ENCODE measurements around the gene PIAS2.
"Not testable (repeated sequence)": the region's sequence is repeated elsewhere in the genome, so short reads cannot be mapped to it uniquely, and the experiment has no call there.

The PIAS2 gene

GRCh38 chr18:46865245-46865644 is 52.1 kb downstream of the PIAS2 start:
- H3K9me3 ChIP-seq (ENCODE audit: insufficient read depth, low read depth, low read length), result peaks cover 22% of the 10 kb centered on the region
- 95% methylated on average over 8 of the region's 8 CpGs for WGBS
- H3K9ac ChIP-seq (ENCODE audit: low read depth, low read length); H3K4me3 ChIP-seq (ENCODE audit: low read length); H3K27me3 ChIP-seq (ENCODE audit: insufficient read depth, low read length); H3K27ac ChIP-seq (ENCODE audit: low read depth, low read length): not testable (repeated sequence)
- H3K4me1 ChIP-seq (ENCODE audit: insufficient read depth, low read length), result peaks cover 16% of the 10 kb centered on the region
- peaks cover 22% of the 10 kb centered on the region for H3K36me3 ChIP-seq (ENCODE audit: insufficient read depth, low read length)

GRCh38 chr18:46859855-46860254 is 57.5 kb downstream of the PIAS2 start:
- Histone ChIP-seq H3K9me3 (ENCODE audit: insufficient read depth, low read depth, low read length) (no peaks in the 10 kb centered on the region), H3K36me3 (ENCODE audit: insufficient read depth, low read length) (peaks cover 36% of the 10 kb centered on the region; the same call in 1 of the 2 replicates), H3K9ac (ENCODE audit: low read depth, low read length) (no peak overlapping the region), H3K4me1 (ENCODE audit: insufficient read depth, low read length) (no peaks in the 10 kb centered on the region), H3K4me3 (ENCODE audit: low read length) (no peak overlapping the region), H3K27me3 (ENCODE audit: insufficient read depth, low read length) (no peaks in the 10 kb centered on the region), H3K27ac (ENCODE audit: low read depth, low read length) (no peak overlapping the region)
- 100% methylated on average over 2 of the region's 2 CpGs for WGBS

GRCh38 chr18:46858290-46858689 is 59.0 kb downstream of the PIAS2 start:
- Histone ChIP-seq H3K36me3 (ENCODE audit: insufficient read depth, low read length) (peaks cover 42% of the 10 kb centered on the region; the same call in 1 of the 2 replicates), H3K9ac (ENCODE audit: low read depth, low read length) (no peak overlapping the region), H3K27me3 (ENCODE audit: insufficient read depth, low read length) (no peaks in the 10 kb centered on the region), H3K27ac (ENCODE audit: low read depth, low read length) (no peak overlapping the region), H3K4me1 (ENCODE audit: insufficient read depth, low read length) (no peaks in the 10 kb centered on the region), H3K9me3 (ENCODE audit: insufficient read depth, low read depth, low read length) (no peaks in the 10 kb centered on the region), H3K4me3 (ENCODE audit: low read length) (no peak overlapping the region)
- WGBS, result 95% methylated on average over 4 of the region's 4 CpGs

GRCh38 chr18:46856973-46857372 is 60.3 kb downstream of the PIAS2 start:
- Histone ChIP-seq H3K27me3 (ENCODE audit: insufficient read depth, low read length) (no peaks in the 10 kb centered on the region), H3K4me1 (ENCODE audit: insufficient read depth, low read length) (no peaks in the 10 kb centered on the region), H3K9ac (ENCODE audit: low read depth, low read length) (no peak overlapping the region), H3K36me3 (ENCODE audit: insufficient read depth, low read length) (peaks cover 42% of the 10 kb centered on the region; the same call in 1 of the 2 replicates), H3K4me3 (ENCODE audit: low read length) (no peak overlapping the region), H3K9me3 (ENCODE audit: insufficient read depth, low read depth, low read length) (no peaks in the 10 kb centered on the region), H3K27ac (ENCODE audit: low read depth, low read length) (no peak overlapping the region)

GRCh38 chr18:46849007-46849406 is 68.3 kb downstream of the PIAS2 start:
- Histone ChIP-seq H3K4me3 (ENCODE audit: low read length) (no peak overlapping the region), H3K36me3 (ENCODE audit: insufficient read depth, low read length) (peaks cover 6% of the 10 kb centered on the region; the same call in 1 of the 2 replicates), H3K27me3 (ENCODE audit: insufficient read depth, low read length) (no peaks in the 10 kb centered on the region), H3K4me1 (ENCODE audit: insufficient read depth, low read length) (no peaks in the 10 kb centered on the region), H3K9me3 (ENCODE audit: insufficient read depth, low read depth, low read length) (no peaks in the 10 kb centered on the region), H3K9ac (ENCODE audit: low read depth, low read length) (no peak overlapping the region), H3K27ac (ENCODE audit: low read depth, low read length) (no peak overlapping the region)

- H3K27me3 ChIP-seq (ENCODE audit: insufficient read depth, low read length), result no peaks in the 10 kb centered on the region
- H3K36me3 ChIP-seq (ENCODE audit: insufficient read depth, low read length), result peaks cover 35% of the 10 kb centered on the region; the same call in 1 of the 2 replicates
- no peaks in the 10 kb centered on the region for H3K9me3 ChIP-seq (ENCODE audit: insufficient read depth, low read depth, low read length)
- 86% methylated on average over 1 of the region's 1 CpG for WGBS
- no peak overlapping the region for H3K9ac ChIP-seq (ENCODE audit: low read depth, low read length)
- H3K4me1 ChIP-seq (ENCODE audit: insufficient read depth, low read length), result no peaks in the 10 kb centered on the region
- no peak overlapping the region for H3K27ac ChIP-seq (ENCODE audit: low read depth, low read length)
- no peak overlapping the region for H3K4me3 ChIP-seq (ENCODE audit: low read length)
These were observed 73.9 kb downstream of the PIAS2 start for GRCh38 chr18:46843372-46843771.

GRCh38 chr18:46842583-46842982 is 74.7 kb downstream of the PIAS2 start:
- Histone ChIP-seq H3K9me3 (ENCODE audit: insufficient read depth, low read depth, low read length) (no peaks in the 10 kb centered on the region), H3K4me1 (ENCODE audit: insufficient read depth, low read length) (no peaks in the 10 kb centered on the region), H3K27ac (ENCODE audit: low read depth, low read length) (no peak overlapping the region), H3K27me3 (ENCODE audit: insufficient read depth, low read length) (no peaks in the 10 kb centered on the region), H3K4me3 (ENCODE audit: low read length) (no peak overlapping the region), H3K9ac (ENCODE audit: low read depth, low read length) (no peak overlapping the region), H3K36me3 (ENCODE audit: insufficient read depth, low read length) (peaks cover 38% of the 10 kb centered on the region; the same call in 1 of the 2 replicates)
- 93% methylated on average over 4 of the region's 5 CpGs for WGBS

- no peaks in the 10 kb centered on the region for H3K27me3 ChIP-seq (ENCODE audit: insufficient read depth, low read length)
- H3K27ac ChIP-seq (ENCODE audit: low read depth, low read length), result no peak overlapping the region
- H3K36me3 ChIP-seq (ENCODE audit: insufficient read depth, low read length), result peaks cover 50% of the 10 kb centered on the region
- WGBS, result 100% methylated on average over 1 of the region's 1 CpG
- no peak overlapping the region for H3K9ac ChIP-seq (ENCODE audit: low read depth, low read length)
- no peaks in the 10 kb centered on the region for H3K4me1 ChIP-seq (ENCODE audit: insufficient read depth, low read length)
- no peaks in the 10 kb centered on the region for H3K9me3 ChIP-seq (ENCODE audit: insufficient read depth, low read depth, low read length)
- H3K4me3 ChIP-seq (ENCODE audit: low read length), result no peak overlapping the region
These were observed 83.4 kb downstream of the PIAS2 start for GRCh38 chr18:46833899-46834298.

- H3K27ac ChIP-seq (ENCODE audit: low read depth, low read length), result no peak overlapping the region
- no peaks in the 10 kb centered on the region for H3K9me3 ChIP-seq (ENCODE audit: insufficient read depth, low read depth, low read length)
- WGBS, result 97% methylated on average over 2 of the region's 2 CpGs
- H3K36me3 ChIP-seq (ENCODE audit: insufficient read depth, low read length), result peaks cover 56% of the 10 kb centered on the region
- H3K27me3 ChIP-seq (ENCODE audit: insufficient read depth, low read length), result no peaks in the 10 kb centered on the region
- H3K9ac ChIP-seq (ENCODE audit: low read depth, low read length), result no peak overlapping the region
- no peaks in the 10 kb centered on the region for H3K4me1 ChIP-seq (ENCODE audit: insufficient read depth, low read length)
- no peak overlapping the region for H3K4me3 ChIP-seq (ENCODE audit: low read length)
These were observed 84.5 kb downstream of the PIAS2 start for GRCh38 chr18:46832849-46833248.

- not testable (repeated sequence) for H3K27me3 ChIP-seq (ENCODE audit: insufficient read depth, low read length); H3K4me1 ChIP-seq (ENCODE audit: insufficient read depth, low read length); H3K4me3 ChIP-seq (ENCODE audit: low read length); H3K9me3 ChIP-seq (ENCODE audit: insufficient read depth, low read depth, low read length); H3K9ac ChIP-seq (ENCODE audit: low read depth, low read length); H3K27ac ChIP-seq (ENCODE audit: low read depth, low read length)
- H3K36me3 ChIP-seq (ENCODE audit: insufficient read depth, low read length), result peaks cover 60% of the 10 kb centered on the region
- WGBS, result 97% methylated on average over 5 of the region's 5 CpGs
These were observed 84.9 kb downstream of the PIAS2 start for GRCh38 chr18:46832422-46832821.

- Histone ChIP-seq H3K27me3 (ENCODE audit: insufficient read depth, low read length) (no peaks in the 10 kb centered on the region), H3K27ac (ENCODE audit: low read depth, low read length) (no peak overlapping the region), H3K36me3 (ENCODE audit: insufficient read depth, low read length) (peaks cover 67% of the 10 kb centered on the region), H3K9me3 (ENCODE audit: insufficient read depth, low read depth, low read length) (no peaks in the 10 kb centered on the region), H3K9ac (ENCODE audit: low read depth, low read length) (no peak overlapping the region), H3K4me1 (ENCODE audit: insufficient read depth, low read length) (no peaks in the 10 kb centered on the region), H3K4me3 (ENCODE audit: low read length) (no peak overlapping the region)
These were observed 85.9 kb downstream of the PIAS2 start for GRCh38 chr18:46831434-46831833.

GRCh38 chr18:46830633-46831032 is 86.7 kb downstream of the PIAS2 start:
- Histone ChIP-seq H3K27ac (ENCODE audit: low read depth, low read length) (no peak overlapping the region), H3K4me1 (ENCODE audit: insufficient read depth, low read length) (no peaks in the 10 kb centered on the region), H3K9ac (ENCODE audit: low read depth, low read length) (no peak overlapping the region), H3K4me3 (ENCODE audit: low read length) (no peak overlapping the region), H3K9me3 (ENCODE audit: insufficient read depth, low read depth, low read length) (no peaks in the 10 kb centered on the region), H3K36me3 (ENCODE audit: insufficient read depth, low read length) (peaks cover 67% of the 10 kb centered on the region), H3K27me3 (ENCODE audit: insufficient read depth, low read length) (no peaks in the 10 kb centered on the region)
